Measurements from ENCODE around the gene MORC3. TPM values are rescaled to one million over a fixed set of nuclear protein-coding genes. Genes with fewer than 3 reads are reported as not detected.

Gene MORC3
- total and polyA plus RNA-seq, 4 donors = 3.9 to 44.1 (median 14.1) TPM

DNA sequence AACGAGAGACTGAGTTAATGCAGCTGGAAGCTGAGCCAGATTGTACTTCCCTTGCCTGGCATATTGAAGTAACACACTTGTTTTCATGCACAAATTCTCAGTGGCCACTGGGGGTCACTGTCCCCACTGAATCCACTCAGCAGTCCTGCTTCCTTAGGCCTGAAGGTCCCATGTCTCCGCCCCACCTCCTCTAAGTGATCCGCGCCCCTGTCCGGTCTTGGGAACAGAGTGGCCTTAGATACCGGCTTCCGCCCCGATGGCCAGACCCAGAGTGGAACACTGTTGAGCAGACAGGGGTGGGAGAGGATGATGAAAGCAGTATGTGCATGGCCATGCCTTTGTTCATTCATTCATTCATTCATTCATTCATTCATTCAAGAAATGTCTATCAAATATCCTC, 100.0 kb downstream of the MORC3 start:
- peak; percentile 70 for DNase-seq (ENCODE audit: low spot score)
- peak in 1 of 2 donors; percentile 8 for TF ChIP-seq HNF4A (conservative IDR thresholded peaks at IDR 0.05)
- no peak for TF ChIP-seq FOXA2 (IDR thresholded peaks at IDR 0.05)
- TF ChIP-seq EGR1 (IDR thresholded peaks at IDR 0.05; ENCODE audit: low read depth in 2 of 2) = no peak
- peak in 1 of 2 donors; percentile 22 for TF ChIP-seq RXRA (IDR thresholded peaks at IDR 0.05)
- no peak for TF ChIP-seq JUND (IDR thresholded peaks at IDR 0.05)
- TF ChIP-seq RAD21 (IDR thresholded peaks at IDR 0.05) = peak; percentile 93 to 97
- TF ChIP-seq, protein P1, sequence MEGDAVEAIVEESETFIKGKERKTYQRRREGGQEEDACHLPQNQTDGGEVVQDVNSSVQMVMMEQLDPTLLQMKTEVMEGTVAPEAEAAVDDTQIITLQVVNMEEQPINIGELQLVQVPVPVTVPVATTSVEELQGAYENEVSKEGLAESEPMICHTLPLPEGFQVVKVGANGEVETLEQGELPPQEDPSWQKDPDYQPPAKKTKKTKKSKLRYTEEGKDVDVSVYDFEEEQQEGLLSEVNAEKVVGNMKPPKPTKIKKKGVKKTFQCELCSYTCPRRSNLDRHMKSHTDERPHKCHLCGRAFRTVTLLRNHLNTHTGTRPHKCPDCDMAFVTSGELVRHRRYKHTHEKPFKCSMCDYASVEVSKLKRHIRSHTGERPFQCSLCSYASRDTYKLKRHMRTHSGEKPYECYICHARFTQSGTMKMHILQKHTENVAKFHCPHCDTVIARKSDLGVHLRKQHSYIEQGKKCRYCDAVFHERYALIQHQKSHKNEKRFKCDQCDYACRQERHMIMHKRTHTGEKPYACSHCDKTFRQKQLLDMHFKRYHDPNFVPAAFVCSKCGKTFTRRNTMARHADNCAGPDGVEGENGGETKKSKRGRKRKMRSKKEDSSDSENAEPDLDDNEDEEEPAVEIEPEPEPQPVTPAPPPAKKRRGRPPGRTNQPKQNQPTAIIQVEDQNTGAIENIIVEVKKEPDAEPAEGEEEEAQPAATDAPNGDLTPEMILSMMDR (IDR thresholded peaks at IDR 0.05; ENCODE audit: low read depth, low read length, missing input control) = peak; percentile 77
- peak; percentile 12 for TF ChIP-seq SP1 (IDR thresholded peaks at IDR 0.05)
- TF ChIP-seq NR2F2 (IDR thresholded peaks at IDR 0.05) = peak; percentile 54
- H3K9me3 ChIP-seq (ENCODE audit: control insufficient read depth in 4 of 4, low read length in 3 of 4) = no peaks in the 10 kb centered on the region
- no peaks in the 10 kb centered on the region for H3K27me3 ChIP-seq (ENCODE audit: control insufficient read depth in 4 of 4, insufficient read depth in 4 of 4, low read length in 3 of 4)
- H3K36me3 ChIP-seq (ENCODE audit: control insufficient read depth in 4 of 4, insufficient read depth in 3 of 4, low read depth in 1 of 4, low read length in 3 of 4) = no peaks in the 10 kb centered on the region
- no peak overlapping the region for H3K27ac ChIP-seq (ENCODE audit: low read depth in 1 of 2, low read length in 2 of 2)
- WGBS = 11% methylated on average over 8 of the region's 8 CpGs
- peaks cover 0 to 11% (median 3%) of the 10 kb centered on the region in 4 donors for H3K4me1 ChIP-seq (ENCODE audit: control insufficient read depth in 4 of 4, insufficient read depth in 4 of 4, low read length in 3 of 4)
- no peak overlapping the region for H3K9ac ChIP-seq (ENCODE audit: low read depth in 1 of 2, low read length in 2 of 2)
- H3K4me3 ChIP-seq (ENCODE audit: low read depth in 1 of 3, low read length in 3 of 3) = no peak overlapping the region

DNA sequence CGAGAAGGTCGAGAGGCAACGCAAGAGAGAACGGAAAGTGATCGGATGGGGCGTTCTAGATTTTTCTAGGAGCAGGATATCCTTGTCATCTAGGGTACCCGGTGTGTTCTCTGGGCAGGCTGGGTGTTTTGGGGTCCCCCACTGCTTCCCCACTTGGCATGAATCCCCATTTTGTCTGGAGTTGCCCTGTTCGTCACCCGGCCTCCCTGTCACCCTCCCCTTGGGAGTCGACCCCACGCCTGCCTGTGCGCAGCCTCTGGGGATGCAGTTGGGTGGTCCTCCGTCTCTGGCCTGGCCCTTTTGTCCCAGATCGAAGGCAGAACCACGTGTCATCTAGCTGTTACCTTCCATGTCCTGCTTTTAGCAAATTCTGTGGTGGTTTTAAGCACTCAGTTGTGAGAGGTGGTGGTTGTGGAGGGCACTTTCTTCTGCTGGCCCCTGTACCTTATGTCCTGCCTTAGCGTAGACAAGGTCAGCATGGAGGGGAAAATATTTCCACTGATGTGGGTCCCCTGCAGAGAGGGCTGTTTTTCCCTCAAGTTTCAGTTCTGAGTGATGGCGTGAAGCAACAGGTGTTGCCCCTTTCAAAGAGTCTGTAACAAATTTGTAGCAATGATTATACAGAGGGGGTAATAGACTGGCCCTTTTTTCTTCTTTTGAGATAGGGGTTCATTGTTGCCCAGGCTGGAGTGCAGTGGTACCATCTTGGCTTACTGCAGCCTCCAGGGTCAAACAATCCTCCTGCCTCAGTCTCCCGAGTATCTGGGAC, 100.8 kb downstream of the MORC3 start:
- H3K9me3 ChIP-seq (ENCODE audit: control insufficient read depth in 4 of 4, low read length in 3 of 4) = no peaks in the 10 kb centered on the region
- peaks cover 0 to 11% (median 3%) of the 10 kb centered on the region in 4 donors for H3K4me1 ChIP-seq (ENCODE audit: control insufficient read depth in 4 of 4, insufficient read depth in 4 of 4, low read length in 3 of 4)
- no peak overlapping the region for H3K27ac ChIP-seq (ENCODE audit: low read depth in 1 of 2, low read length in 2 of 2)
- no peaks in the 10 kb centered on the region for H3K36me3 ChIP-seq (ENCODE audit: control insufficient read depth in 4 of 4, insufficient read depth in 3 of 4, low read depth in 1 of 4, low read length in 3 of 4)
- 95% methylated on average over 18 of the region's 18 CpGs for WGBS
- no peak overlapping the region for H3K9ac ChIP-seq (ENCODE audit: low read depth in 1 of 2, low read length in 2 of 2)
- DNase-seq (ENCODE audit: low spot score) = no peak
- TF ChIP-seq FOXA2 (IDR thresholded peaks at IDR 0.05) (no peak), TAF1 (conservative IDR thresholded peaks at IDR 0.05) (no peak), RAD21 (IDR thresholded peaks at IDR 0.05) (no peak), SP1 (IDR thresholded peaks at IDR 0.05) (no peak), FOXA1 (IDR thresholded peaks at IDR 0.05) (no peak), YY1 (IDR thresholded peaks at IDR 0.05) (no peak), EGR1 (IDR thresholded peaks at IDR 0.05; ENCODE audit: low read depth in 2 of 2) (no peak), HNF4G (IDR thresholded peaks at IDR 0.05) (no peak), JUND (IDR thresholded peaks at IDR 0.05) (no peak)
- TF ChIP-seq, protein P2, sequence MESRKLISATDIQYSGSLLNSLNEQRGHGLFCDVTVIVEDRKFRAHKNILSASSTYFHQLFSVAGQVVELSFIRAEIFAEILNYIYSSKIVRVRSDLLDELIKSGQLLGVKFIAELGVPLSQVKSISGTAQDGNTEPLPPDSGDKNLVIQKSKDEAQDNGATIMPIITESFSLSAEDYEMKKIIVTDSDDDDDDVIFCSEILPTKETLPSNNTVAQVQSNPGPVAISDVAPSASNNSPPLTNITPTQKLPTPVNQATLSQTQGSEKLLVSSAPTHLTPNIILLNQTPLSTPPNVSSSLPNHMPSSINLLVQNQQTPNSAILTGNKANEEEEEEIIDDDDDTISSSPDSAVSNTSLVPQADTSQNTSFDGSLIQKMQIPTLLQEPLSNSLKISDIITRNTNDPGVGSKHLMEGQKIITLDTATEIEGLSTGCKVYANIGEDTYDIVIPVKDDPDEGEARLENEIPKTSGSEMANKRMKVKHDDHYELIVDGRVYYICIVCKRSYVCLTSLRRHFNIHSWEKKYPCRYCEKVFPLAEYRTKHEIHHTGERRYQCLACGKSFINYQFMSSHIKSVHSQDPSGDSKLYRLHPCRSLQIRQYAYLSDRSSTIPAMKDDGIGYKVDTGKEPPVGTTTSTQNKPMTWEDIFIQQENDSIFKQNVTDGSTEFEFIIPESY (IDR thresholded peaks at IDR 0.05) = no peak
- no peak overlapping the region for H3K4me3 ChIP-seq (ENCODE audit: low read depth in 1 of 3, low read length in 3 of 3)
- no peaks in the 10 kb centered on the region for H3K27me3 ChIP-seq (ENCODE audit: control insufficient read depth in 4 of 4, insufficient read depth in 4 of 4, low read length in 3 of 4)
